Heart left ventricle (tissue), 13 donors: ENCODE measurements around the gene JAG1.

ENCODE experiments used
- CTCF ChIP-seq, 12 donors: fragments of 200-600 bp; sonication (generic) in 4 of 12; IDR thresholded peaks; one replicate each; pipeline versions ENCODE4 v1.5.0 to v1.8.0; 2018 to 2022; ENCODE audit warnings: antibody characterized with exemption in 12 of 12, mild to moderate bottlenecking in 5 of 12
- POLR2A ChIP-seq, 2 donors: fragments of 450-650 bp; IDR thresholded peaks; one replicate each; pipeline ENCODE4 v1.6.1; 2017; ENCODE audit warnings: antibody characterized with exemption in 2 of 2, mild to moderate bottlenecking in 2 of 2, moderate library complexity in 2 of 2
- donor health status: ischemic (EF 13 %, LVEDD 7.1; RV severe dilation, severe dysfunction).
- donor health status: DM: no; HTN: yes; CAD: no.
- donor health status: DM: no; HTN: no; CAD: no.
- donor health status: ischemic (EF 25% LVEDD 6.9; RV normal size, moderate dysfunction).
- donor health status: ischemic (EF 25% LVEDD 5.7; RV mildly dilated, moderate dysfunction).
- donor health status: ischemic (EF 35%, LVEDD 5.7; RV mildly dilated, moderate dysfunction).
- donor health status: nonischemic (EF 11% LVEDD 7.7; RV severe dilation, severe dysfunction).
- donor health status: DM: yes; HTN: yes; CAD: no.
- donor health status: PGD.
- donor health status: ischemic (EF 29% LVEDD 5.4; RV normal size, mild dysfunction).
- donor health status: nonischemic (EF 23%, LVEDD 6.1; RV moderate dilation, normal function).

GRCh38 chr20:10645205-10645570, 28.6 kb downstream of the JAG1 start:
- TF ChIP-seq CTCF (IDR thresholded peaks at IDR 0.05): no peak
- TF ChIP-seq POLR2A (IDR thresholded peaks at IDR 0.05): no peak
